ENCODE results near the gene DUOXA2.

The DUOXA2 gene

GRCh38 chr15:45112143-45112590 lies 2.0 kb upstream of the DUOXA2 start:
- DNase-seq, result no peak
- no peak for TF ChIP-seq CTCF (IDR thresholded peaks at IDR 0.05; ENCODE audit: low read depth, low read length, missing control alignments)
- Histone ChIP-seq H3K27me3 (replicated peaks) (peaks cover 72% of the 10 kb centered on the region), H3K27ac (no peak overlapping the region), H3K36me3 (replicated peaks) (no peaks in the 10 kb centered on the region), H3K4me3 (ENCODE audit: low read depth, low read length) (no peak overlapping the region)
- in situ Hi-C loops (cut with HindIII; ENCODE audit: low pct_ligation_motif_present, low sequenced_read_pairs), result no loop called here

GRCh38 chr15:45112591-45113379 lies 1.3 kb upstream of the DUOXA2 start:
- Histone ChIP-seq H3K4me3 (ENCODE audit: low read depth, low read length) (no peak overlapping the region), H3K36me3 (replicated peaks) (no peaks in the 10 kb centered on the region), H3K27ac (no peak overlapping the region), H3K27me3 (replicated peaks) (peaks cover 77% of the 10 kb centered on the region)
- in situ Hi-C loops (cut with HindIII; ENCODE audit: low pct_ligation_motif_present, low sequenced_read_pairs), result no loop called here
- no peak for DNase-seq
- no peak for TF ChIP-seq CTCF (IDR thresholded peaks at IDR 0.05; ENCODE audit: low read depth, low read length, missing control alignments)

- H3K4me3 ChIP-seq (ENCODE audit: low read depth, low read length), result no peak overlapping the region
- no peaks in the 10 kb centered on the region for H3K36me3 ChIP-seq (replicated peaks)
- no peak overlapping the region for H3K27ac ChIP-seq
- TF ChIP-seq CTCF (IDR thresholded peaks at IDR 0.05; ENCODE audit: low read depth, low read length, missing control alignments), result no peak
- in situ Hi-C loops (cut with HindIII; ENCODE audit: low pct_ligation_motif_present, low sequenced_read_pairs), result no loop called here
- peaks cover 77% of the 10 kb centered on the region for H3K27me3 ChIP-seq (replicated peaks)
- no peak for DNase-seq
Observed at GRCh38 chr15:45113380-45113990, 641 bp upstream of the DUOXA2 start.

GRCh38 chr15:45114751-45115085 lies 592 bp downstream of the DUOXA2 start:
- no peak for DNase-seq
- Histone ChIP-seq H3K36me3 (replicated peaks) (no peaks in the 10 kb centered on the region), H3K4me3 (ENCODE audit: low read depth, low read length) (no peak overlapping the region), H3K27me3 (replicated peaks) (peaks cover 71% of the 10 kb centered on the region), H3K27ac (no peak overlapping the region)
- no peak for TF ChIP-seq CTCF (IDR thresholded peaks at IDR 0.05; ENCODE audit: low read depth, low read length, missing control alignments)
- in situ Hi-C loops (cut with HindIII; ENCODE audit: low pct_ligation_motif_present, low sequenced_read_pairs), result no loop called here

- Histone ChIP-seq H3K27me3 (replicated peaks) (peaks cover 64% of the 10 kb centered on the region), H3K4me3 (ENCODE audit: low read depth, low read length) (no peak overlapping the region), H3K36me3 (replicated peaks) (no peaks in the 10 kb centered on the region), H3K27ac (no peak overlapping the region)
- DNase-seq, result no peak
- in situ Hi-C loops (cut with HindIII; ENCODE audit: low pct_ligation_motif_present, low sequenced_read_pairs), result no loop called here
- TF ChIP-seq CTCF (IDR thresholded peaks at IDR 0.05; ENCODE audit: low read depth, low read length, missing control alignments), result no peak
Observed at GRCh38 chr15:45115312-45115820, 1.2 kb downstream of the DUOXA2 start.

Data from brain microvascular endothelial cell (primary cell).